Right ventricle myocardium superior (tissue), 1 donor: ENCODE results near the gene CDK2AP2. TPM values are rescaled to one million over a fixed set of nuclear protein-coding genes. Genes with fewer than 3 reads are reported as not detected.
A peak's percentile ranks its signal among the peaks of the same experiment; 100 is the strongest.

ENCODE experiments used
- ATAC-seq: fragments of 200-7000 bp; cut with Tn5 transposase; one replicate; pipeline ENCODE4 v1.9.1; 2020; ENCODE audit warnings: mild to moderate bottlenecking; ENCODE audit not compliant: poor library complexity
- DNase-seq: peaks from one replicate; pipeline ENCODE4 v3.0.0-alpha.2; 2020
- intact Hi-C: fragments of 100-400 bp; cut with DNase I; formaldehyde crosslinking; loops from one replicate; pipeline ENCODE4 v1.11.2; 2022
- microRNA-seq: library from miRNA; unstranded; fragments of <30 nt; microRNA quantifications from one replicate; pipeline ENCODE4 v1.2.0, GENCODE V29; 2020
- total RNA-seq: library from RNA; stranded (reverse); fragmentation: NEBNext Ultra II Directional; extraction: Animal tissue kit (Norgen Biotek cat#: 25700); gene quantifications from one replicate; pipeline ENCODE4 v1.2.1, GENCODE V29; 2021
- donor health status: DM: no; HTN: yes; CAD: no; lungs with severe emphysema.

CDK2AP2 gene
- total RNA-seq, 1 donor from 2014 or later, result 57.8 TPM

- intact Hi-C loops, result no loop called here
- no peak for ATAC-seq
- DNase-seq, result peak; percentile 26
Observed at GRCh38 chr11:67457453-67457852, 50.5 kb downstream of the CDK2AP2 start.

Small RNA genes lying within 50 kb of the gene (microRNA-seq; reads per million reads assigned to microRNA genes)
- gene MIR6752, result not detected

Other genes with a start within 250 kb of the CDK2AP2 start
- 53.4 TPM for gene GRK2, start 241.7 kb downstream of the CDK2AP2 start, total RNA-seq
- 11.6 TPM for gene ANKRD13D, start 218.9 kb downstream of the CDK2AP2 start, total RNA-seq
- 12.1 TPM for gene SSH3, start 204.6 kb downstream of the CDK2AP2 start, total RNA-seq
- 39.9 TPM for gene POLD4, start 154.6 kb downstream of the CDK2AP2 start, total RNA-seq
- gene CLCF1, start 134.6 kb downstream of the CDK2AP2 start, total RNA-seq, result 0.27 TPM
- 5.7 TPM for gene RAD9A, start 116.2 kb downstream of the CDK2AP2 start, total RNA-seq
- gene PPP1CA, start 106.3 kb downstream of the CDK2AP2 start, total RNA-seq, result 103 TPM
- gene TBC1D10C, start 104.1 kb downstream of the CDK2AP2 start, total RNA-seq, result 1.00 TPM
- 15.0 TPM for gene CARNS1, start 92.5 kb downstream of the CDK2AP2 start, total RNA-seq
- 24.6 TPM for gene RPS6KB2, start 79.7 kb downstream of the CDK2AP2 start, total RNA-seq
- 1.0 TPM for gene PTPRCAP, start 70.5 kb downstream of the CDK2AP2 start, total RNA-seq
- 27.1 TPM for gene CORO1B, start 64.7 kb downstream of the CDK2AP2 start, total RNA-seq
- not detected for gene GPR152, start 55.4 kb downstream of the CDK2AP2 start, total RNA-seq
- gene CABP4, start 52.8 kb downstream of the CDK2AP2 start, total RNA-seq, result 0.75 TPM
- gene TMEM134, start 38.9 kb downstream of the CDK2AP2 start, total RNA-seq, result 82.9 TPM
- gene AIP, start 25.1 kb downstream of the CDK2AP2 start, total RNA-seq, result 50.6 TPM
- gene PITPNM1, start 2.8 kb downstream of the CDK2AP2 start, total RNA-seq, result 39.0 TPM
- not detected for gene CABP2, start 15.3 kb upstream of the CDK2AP2 start, total RNA-seq
- gene GSTP1, start 75.7 kb upstream of the CDK2AP2 start, total RNA-seq, result 361 TPM
- 754 TPM for gene NDUFV1, start 98.8 kb upstream of the CDK2AP2 start, total RNA-seq
- gene NUDT8, start 121.8 kb upstream of the CDK2AP2 start, total RNA-seq, result 110 TPM
- gene TBX10, start 131.6 kb upstream of the CDK2AP2 start, total RNA-seq, result 0.51 TPM
- not detected for gene ACY3, start 142.6 kb upstream of the CDK2AP2 start, total RNA-seq
- gene ALDH3B2, start 166.5 kb upstream of the CDK2AP2 start, total RNA-seq, result not detected